GM12874 (cell line): ENCODE results near the gene COL21A1.

Experiments used
- TF ChIP-seq, protein P1 (sequence below): IDR thresholded peaks from 2 replicates; pipeline ENCODE4 v1.5.1; 2011; ENCODE audit warnings: low read depth, mild to moderate bottlenecking, control low read depth, low read length, moderate library complexity; ENCODE audit not compliant: insufficient read depth

Gene COL21A1

DNA sequence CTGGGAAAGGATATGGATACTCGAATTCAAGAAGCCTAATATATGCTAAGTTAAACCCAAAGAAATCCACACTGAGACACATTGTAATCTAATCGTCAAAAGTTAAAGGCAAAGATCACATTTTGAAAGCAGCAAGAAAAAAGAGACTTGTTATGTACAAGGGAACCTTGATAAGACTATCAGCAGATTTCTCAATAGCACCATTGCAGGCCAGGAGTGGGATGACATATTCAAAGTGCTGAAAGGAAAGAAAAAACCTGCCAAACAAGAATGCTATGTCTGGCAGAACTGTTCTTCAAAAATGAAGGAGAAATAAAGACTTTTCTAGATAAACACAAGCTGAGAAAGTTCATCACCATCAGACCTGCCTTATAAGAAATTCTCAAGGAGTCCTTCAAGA, 75.2 kb downstream of the COL21A1 start:
- TF ChIP-seq, protein P1, sequence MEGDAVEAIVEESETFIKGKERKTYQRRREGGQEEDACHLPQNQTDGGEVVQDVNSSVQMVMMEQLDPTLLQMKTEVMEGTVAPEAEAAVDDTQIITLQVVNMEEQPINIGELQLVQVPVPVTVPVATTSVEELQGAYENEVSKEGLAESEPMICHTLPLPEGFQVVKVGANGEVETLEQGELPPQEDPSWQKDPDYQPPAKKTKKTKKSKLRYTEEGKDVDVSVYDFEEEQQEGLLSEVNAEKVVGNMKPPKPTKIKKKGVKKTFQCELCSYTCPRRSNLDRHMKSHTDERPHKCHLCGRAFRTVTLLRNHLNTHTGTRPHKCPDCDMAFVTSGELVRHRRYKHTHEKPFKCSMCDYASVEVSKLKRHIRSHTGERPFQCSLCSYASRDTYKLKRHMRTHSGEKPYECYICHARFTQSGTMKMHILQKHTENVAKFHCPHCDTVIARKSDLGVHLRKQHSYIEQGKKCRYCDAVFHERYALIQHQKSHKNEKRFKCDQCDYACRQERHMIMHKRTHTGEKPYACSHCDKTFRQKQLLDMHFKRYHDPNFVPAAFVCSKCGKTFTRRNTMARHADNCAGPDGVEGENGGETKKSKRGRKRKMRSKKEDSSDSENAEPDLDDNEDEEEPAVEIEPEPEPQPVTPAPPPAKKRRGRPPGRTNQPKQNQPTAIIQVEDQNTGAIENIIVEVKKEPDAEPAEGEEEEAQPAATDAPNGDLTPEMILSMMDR: no peak

DNA sequence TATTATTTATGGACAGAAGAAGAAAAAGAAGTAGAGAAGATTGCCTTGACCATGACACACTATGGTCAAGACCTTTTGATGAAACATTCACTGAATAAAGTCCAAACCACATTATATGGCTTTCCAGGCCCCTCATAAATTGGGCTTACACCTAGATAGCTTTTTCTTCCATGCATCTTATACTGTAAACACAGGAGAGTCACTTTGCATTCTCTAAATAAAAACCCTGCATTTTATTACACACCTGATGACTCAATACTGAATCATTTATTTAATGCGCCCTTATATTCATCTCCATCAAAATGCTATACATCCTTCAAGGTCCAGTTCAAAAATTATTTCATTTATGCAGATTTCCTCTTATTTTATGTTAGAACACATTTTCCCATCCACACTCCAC, 78.0 kb downstream of the COL21A1 start:
- TF ChIP-seq, protein P1: no peak

DNA sequence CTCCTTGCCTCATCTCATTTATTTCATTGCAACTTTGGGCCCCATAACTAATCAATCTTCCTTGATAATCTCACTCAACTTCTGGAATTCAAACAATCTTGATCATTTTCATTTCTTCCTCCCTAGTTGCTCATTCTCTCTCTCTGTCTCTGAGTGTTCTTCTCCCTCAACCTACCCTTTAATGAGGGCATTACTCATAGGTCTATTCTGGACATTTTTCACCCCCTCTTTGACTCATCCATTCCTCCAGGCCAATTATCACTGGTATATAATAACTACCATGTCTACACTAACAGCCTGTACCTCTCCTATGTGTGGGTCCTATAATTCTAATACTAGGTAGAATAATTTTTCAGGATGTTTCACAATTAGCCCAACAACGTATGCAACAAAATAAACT, 78.8 kb downstream of the COL21A1 start:
- TF ChIP-seq, protein P1: no peak

DNA sequence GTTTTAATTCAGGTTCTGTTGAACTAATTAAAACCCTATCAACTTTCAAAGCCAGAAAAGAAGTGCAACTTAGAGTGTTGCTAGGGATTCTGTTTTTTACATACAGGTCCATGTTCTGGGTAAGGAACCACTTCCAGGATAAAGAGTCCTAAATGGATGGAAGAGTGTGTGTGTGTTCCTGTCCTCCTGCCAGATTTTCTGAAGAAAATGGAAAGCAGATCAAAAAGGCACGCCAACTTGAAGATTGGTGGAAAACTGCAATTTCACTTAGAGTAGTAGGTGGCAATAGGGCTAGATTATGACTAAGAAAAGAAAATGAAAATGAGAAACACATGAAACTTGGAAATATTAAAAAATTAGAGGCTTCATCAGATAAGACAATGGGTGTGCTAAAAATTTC, 85.3 kb downstream of the COL21A1 start:
- TF ChIP-seq, protein P1: no peak

DNA sequence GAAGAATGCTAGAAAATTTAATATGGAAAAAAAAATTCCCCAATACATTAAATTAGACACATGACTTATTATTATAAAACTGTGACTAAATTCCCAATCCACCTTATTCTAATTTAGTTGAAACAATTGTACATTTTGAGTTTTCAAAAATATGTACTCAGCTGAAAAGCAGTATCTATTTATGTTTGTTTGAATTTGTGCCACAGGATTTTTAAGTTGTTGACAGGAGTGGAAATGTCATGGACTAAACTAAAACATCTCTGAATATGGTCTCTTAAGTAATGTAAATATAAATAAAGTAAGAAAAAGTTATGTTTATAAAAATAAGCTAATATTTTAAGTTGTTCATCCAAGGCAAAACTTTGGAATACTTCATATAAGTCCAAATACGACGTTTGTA, 86.9 kb downstream of the COL21A1 start:
- TF ChIP-seq, protein P1: no peak

DNA sequence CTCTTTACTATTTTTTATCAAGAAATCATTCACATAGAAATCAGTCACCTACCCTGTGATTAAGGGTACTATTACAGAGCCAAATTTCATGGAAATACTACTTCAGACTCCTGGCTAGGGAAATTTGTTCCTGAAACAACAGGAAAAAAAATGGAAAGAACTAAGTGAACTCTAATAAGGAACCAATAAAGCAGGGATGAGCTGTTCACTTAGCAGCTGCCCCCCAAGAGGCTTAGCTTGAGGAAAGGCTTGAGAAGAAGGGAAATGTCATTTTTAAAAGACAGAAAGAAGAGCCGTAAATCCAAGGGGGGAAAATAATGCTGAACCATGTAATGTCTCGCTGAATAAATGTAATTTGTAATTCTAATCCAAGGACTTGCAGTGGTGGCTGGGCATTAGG, 88.8 kb downstream of the COL21A1 start:
- TF ChIP-seq, protein P1: no peak

DNA sequence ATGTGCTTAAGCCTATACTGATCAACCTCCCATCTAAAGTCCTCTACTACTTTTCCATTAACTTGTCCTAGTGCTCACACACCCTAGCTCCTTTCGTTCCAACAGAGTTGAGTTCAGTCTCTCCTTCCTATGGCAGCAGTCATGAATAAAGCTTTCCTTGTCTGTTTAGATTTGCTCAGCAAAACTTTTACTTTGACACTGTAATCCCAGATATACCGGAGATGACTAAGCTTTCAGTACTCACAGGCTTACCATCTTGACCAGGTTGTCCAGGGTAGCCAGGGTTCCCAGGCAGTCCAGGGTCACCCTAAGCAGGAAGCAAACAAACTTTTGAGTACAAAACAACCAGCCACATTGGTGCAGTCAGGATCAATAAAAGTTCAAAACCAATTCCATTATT, 90.7 kb downstream of the COL21A1 start:
- TF ChIP-seq, protein P1: no peak

DNA sequence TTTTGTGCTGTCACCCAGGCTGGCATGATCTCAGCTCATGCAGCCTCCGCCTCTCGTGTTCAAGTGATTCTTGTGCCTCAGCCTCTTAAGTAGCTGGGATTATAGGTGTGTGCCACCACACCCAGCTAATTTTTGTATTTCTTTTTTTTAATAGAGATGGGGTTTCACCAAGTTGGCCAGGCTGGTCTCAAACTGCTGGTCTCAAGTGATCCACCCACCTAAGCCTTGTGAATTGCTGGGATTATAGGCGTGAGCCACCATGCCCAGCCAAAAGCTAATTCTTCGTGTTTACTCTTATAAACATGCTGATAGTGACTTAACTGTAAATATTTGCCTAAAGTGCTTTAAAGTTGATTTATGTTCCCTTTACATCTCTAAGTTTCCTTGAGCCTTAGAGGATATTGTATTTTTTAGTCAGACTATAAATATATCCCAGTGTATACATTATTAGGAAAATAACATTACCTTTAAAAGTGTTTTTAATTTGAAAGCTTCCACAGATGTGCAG, 91.7 kb downstream of the COL21A1 start:
- TF ChIP-seq, protein P1: no peak
